WERI-Rb-1 (cell line): ENCODE results near the gene UBE2U.
"Not testable (repeated sequence)": the region's sequence is repeated elsewhere in the genome, so short reads cannot be mapped to it uniquely, and the experiment has no call there.

ENCODE experiments used
- DNase-seq: peaks from one replicate; pipeline ENCODE4 v3.0.0-alpha.2; 2020
- H3K27ac ChIP-seq: fragments of 250-450 bp; sonication (Bioruptor Pico); 2 replicates; pipeline ENCODE4 v1.5.1; 2020; ENCODE audit warnings: mild to moderate bottlenecking, moderate library complexity
- H3K27me3 ChIP-seq: fragments of 250-450 bp; sonication (Bioruptor Pico); 2 replicates; pipeline ENCODE4 v1.5.1; 2021; ENCODE audit warnings: mild to moderate bottlenecking, low read depth, moderate library complexity; ENCODE audit not compliant: insufficient read depth, severe bottlenecking
- H3K36me3 ChIP-seq: fragments of 250-450 bp; sonication (Bioruptor Pico); 2 replicates; pipeline ENCODE4 v1.5.1; 2020; ENCODE audit warnings: mild to moderate bottlenecking, moderate library complexity
- H3K4me3 ChIP-seq: 2 replicates; pipeline ENCODE4 v1.5.1; 2011; ENCODE audit warnings: low read depth, mild to moderate bottlenecking, control low read depth, low read length
- H3K9me3 ChIP-seq: fragments of 250-450 bp; sonication (Bioruptor Pico); 2 replicates; pipeline ENCODE4 v1.5.1; 2021; ENCODE audit warnings: mild to moderate bottlenecking, moderate library complexity; ENCODE audit not compliant: severe bottlenecking
- CTCF ChIP-seq: IDR thresholded peaks from 2 replicates; pipeline ENCODE4 v1.5.1; 2011; ENCODE audit warnings: low read depth, mild to moderate bottlenecking, control low read depth, inconsistent platforms, low read length

The UBE2U gene

GRCh38 chr1:64248065-64248464 is 44.6 kb downstream of the UBE2U start:
- Histone ChIP-seq H3K36me3 (no peaks in the 10 kb centered on the region), H3K4me3 (no peak overlapping the region), H3K27me3 (no peaks in the 10 kb centered on the region), H3K27ac (no peak overlapping the region), H3K9me3 (no peaks in the 10 kb centered on the region)
- TF ChIP-seq CTCF: no peak
- peak; percentile 17 for DNase-seq

DNA sequence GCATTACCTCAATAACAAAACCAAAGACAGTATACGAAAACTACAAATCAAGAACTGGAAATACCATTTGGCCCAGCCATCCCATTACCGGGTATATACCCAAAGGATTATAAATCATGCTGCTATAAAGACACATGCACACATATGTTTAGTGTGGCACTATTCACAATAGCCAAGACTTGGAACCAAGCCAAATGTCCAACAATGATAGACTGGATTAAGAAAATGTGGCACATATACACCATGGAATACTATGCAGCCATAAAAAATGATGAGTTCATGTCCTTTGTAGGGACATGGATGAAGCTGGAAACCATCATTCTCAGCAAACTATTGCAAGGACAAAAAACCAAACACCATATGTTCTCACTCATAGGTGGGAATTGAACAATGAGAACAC is 47.0 kb downstream of the UBE2U start:
- H3K4me3 ChIP-seq, DNase-seq, H3K9me3 ChIP-seq, H3K27ac ChIP-seq, H3K36me3 ChIP-seq, H3K27me3 ChIP-seq: not testable (repeated sequence)

GRCh38 chr1:64251971-64252370 is 48.5 kb downstream of the UBE2U start:
- peak; percentile 15 for DNase-seq
- H3K27me3 ChIP-seq: no peaks in the 10 kb centered on the region
- no peaks in the 10 kb centered on the region for H3K36me3 ChIP-seq
- no peaks in the 10 kb centered on the region for H3K9me3 ChIP-seq
- H3K27ac ChIP-seq: no peak overlapping the region
- no peak for TF ChIP-seq CTCF
- no peak overlapping the region for H3K4me3 ChIP-seq

DNA sequence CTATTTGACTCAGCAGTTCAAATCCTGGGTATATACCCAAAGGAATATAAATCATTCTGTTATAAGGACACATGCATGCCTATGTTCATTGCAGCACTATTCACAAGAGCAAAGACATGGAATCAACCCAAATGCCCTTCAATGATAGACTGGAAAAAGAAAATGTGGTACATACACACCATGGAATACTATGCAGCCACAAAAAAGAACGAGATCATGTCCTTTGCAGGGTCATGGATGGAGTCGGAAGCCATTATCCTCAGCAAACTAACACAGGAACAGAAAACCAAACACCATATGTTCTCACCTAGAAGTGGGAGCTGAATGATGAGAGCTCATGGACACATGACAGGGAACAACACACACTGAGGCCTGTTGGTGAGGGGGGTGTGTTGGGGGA is 53.8 kb downstream of the UBE2U start:
- not testable (repeated sequence) for H3K9me3 ChIP-seq, DNase-seq, H3K27ac ChIP-seq, H3K27me3 ChIP-seq, H3K4me3 ChIP-seq, H3K36me3 ChIP-seq

DNA sequence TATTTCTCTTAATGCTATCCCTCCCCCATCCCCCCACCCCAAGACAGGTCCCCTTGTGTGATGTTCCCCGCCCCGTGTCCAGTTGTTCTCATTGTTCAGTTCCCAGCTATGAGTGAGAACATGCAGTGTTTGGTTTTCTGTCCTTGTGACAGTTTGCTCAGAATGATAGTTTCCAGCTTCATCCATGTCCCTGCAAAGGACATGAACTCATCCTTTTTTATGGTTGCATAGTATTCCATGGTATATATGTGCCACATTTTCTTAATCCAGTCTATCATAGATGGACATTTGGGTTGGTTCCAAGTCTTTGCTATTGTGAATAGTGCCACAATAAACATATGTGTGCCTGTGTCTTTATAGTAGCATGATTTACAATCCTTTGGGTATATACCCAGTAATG is 55.0 kb downstream of the UBE2U start:
- not testable (repeated sequence) for H3K27me3 ChIP-seq, H3K27ac ChIP-seq, H3K9me3 ChIP-seq, H3K4me3 ChIP-seq, H3K36me3 ChIP-seq, DNase-seq

DNA sequence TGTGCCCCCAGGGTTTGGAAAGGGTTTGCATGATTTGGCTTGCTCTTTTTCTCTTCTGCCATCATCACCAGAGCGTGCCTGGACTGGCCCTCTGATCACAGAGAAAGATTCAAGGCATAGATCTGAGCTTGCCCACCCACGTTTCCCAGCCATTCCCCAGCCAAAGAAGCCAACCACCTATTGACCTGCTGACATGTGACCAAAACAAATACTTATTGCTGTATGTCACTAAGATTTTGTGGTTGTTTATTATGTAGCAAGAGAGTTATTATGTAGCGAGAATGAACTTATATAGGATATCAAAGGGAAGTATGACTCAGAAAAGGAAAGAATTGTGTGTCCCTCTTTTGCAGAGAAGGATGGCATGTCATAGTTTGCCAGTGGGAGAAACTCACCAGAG is 59.9 kb downstream of the UBE2U start:
- no peaks in the 10 kb centered on the region for H3K27me3 ChIP-seq
- H3K27ac ChIP-seq: no peak overlapping the region
- H3K4me3 ChIP-seq: no peak overlapping the region
- H3K36me3 ChIP-seq: no peaks in the 10 kb centered on the region
- no peaks in the 10 kb centered on the region for H3K9me3 ChIP-seq
- no peak for TF ChIP-seq CTCF
- no peak for DNase-seq

GRCh38 chr1:64263856-64264255 is 60.4 kb downstream of the UBE2U start:
- no peak overlapping the region for H3K27ac ChIP-seq
- no peaks in the 10 kb centered on the region for H3K27me3 ChIP-seq
- no peak for DNase-seq
- H3K9me3 ChIP-seq: no peaks in the 10 kb centered on the region
- no peaks in the 10 kb centered on the region for H3K36me3 ChIP-seq
- no peak for TF ChIP-seq CTCF
- H3K4me3 ChIP-seq: no peak overlapping the region

DNA sequence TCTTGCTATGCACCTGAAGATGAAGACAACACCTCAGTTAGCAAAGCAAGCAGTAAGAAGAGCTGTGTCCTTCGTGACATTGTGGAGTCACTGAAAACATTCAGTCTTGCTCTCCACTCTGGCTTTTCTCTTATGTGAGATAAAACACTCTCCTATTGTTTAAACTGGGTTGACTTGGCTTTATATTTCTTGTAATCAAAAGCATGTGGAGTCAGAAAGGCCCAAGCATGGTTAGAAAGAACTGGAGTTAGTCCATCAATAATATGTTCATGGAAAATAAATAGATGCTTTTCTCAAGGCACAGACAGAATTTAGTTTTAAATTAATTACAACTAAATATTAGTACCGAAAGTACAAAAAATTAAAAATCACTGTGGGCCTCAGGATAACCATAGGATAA is 61.7 kb downstream of the UBE2U start:
- Histone ChIP-seq H3K36me3 (no peaks in the 10 kb centered on the region), H3K27ac (no peak overlapping the region), H3K27me3 (no peaks in the 10 kb centered on the region), H3K4me3 (no peak overlapping the region), H3K9me3 (no peaks in the 10 kb centered on the region)
- TF ChIP-seq CTCF: no peak
- no peak for DNase-seq
